Activated naive CD4-positive, alpha-beta T cell treated with anti-CD3 and anti-CD28 coated beads, Interleukin-2, amount 10 ng/mL, durations not matched to agents 7 days and 5 days (primary cell): ENCODE results near the gene RSBN1L.

ENCODE experiments used
- CTCF ChIA-PET: fragments of 350-600 bp; sonication (Branson Sonifier 250); formaldehyde crosslinking; loops from one replicate; lab custom pipeline; 2021; ENCODE audit warnings: antibody characterized with exemption; lab: Charles Lee
- DNase-seq: peaks from one replicate; pipeline ENCODE4 v3.0.0-alpha.2; 2020
- H3K27ac Mint-ChIP-seq: one replicate; pipeline ENCODE4 v1.8.0; 2021; ENCODE audit warnings: mild to moderate bottlenecking, moderate library complexity, mixed read lengths
- H3K27me3 Mint-ChIP-seq: one replicate; pipeline ENCODE4 v1.8.0; 2021; ENCODE audit warnings: mild to moderate bottlenecking, mixed read lengths
- H3K36me3 Mint-ChIP-seq: one replicate; pipeline ENCODE4 v1.8.0; 2021; ENCODE audit warnings: mixed read lengths
- H3K4me1 Mint-ChIP-seq: one replicate; pipeline ENCODE4 v1.8.0; 2021; ENCODE audit warnings: mixed read lengths
- H3K4me3 Mint-ChIP-seq: one replicate; pipeline ENCODE4 v1.8.0; 2021; ENCODE audit warnings: mild to moderate bottlenecking, moderate library complexity, mixed read lengths
- H3K9me3 Mint-ChIP-seq: one replicate; pipeline ENCODE4 v1.8.0; 2021; ENCODE audit warnings: mixed read lengths

RSBN1L gene

GRCh38 chr7:77824636-77825035 lies 128.4 kb downstream of the RSBN1L start:
- H3K4me3 Mint-ChIP-seq = no peak overlapping the region
- peaks cover 64% of the 10 kb centered on the region for H3K36me3 Mint-ChIP-seq
- DNase-seq = no peak
- H3K27ac Mint-ChIP-seq = peak overlapping the region; percentile 5
- H3K9me3 Mint-ChIP-seq = peaks cover 57% of the 10 kb centered on the region
- H3K4me1 Mint-ChIP-seq = peaks cover 36% of the 10 kb centered on the region
- CTCF ChIA-PET = no interaction called here
- no peaks in the 10 kb centered on the region for H3K27me3 Mint-ChIP-seq

DNA sequence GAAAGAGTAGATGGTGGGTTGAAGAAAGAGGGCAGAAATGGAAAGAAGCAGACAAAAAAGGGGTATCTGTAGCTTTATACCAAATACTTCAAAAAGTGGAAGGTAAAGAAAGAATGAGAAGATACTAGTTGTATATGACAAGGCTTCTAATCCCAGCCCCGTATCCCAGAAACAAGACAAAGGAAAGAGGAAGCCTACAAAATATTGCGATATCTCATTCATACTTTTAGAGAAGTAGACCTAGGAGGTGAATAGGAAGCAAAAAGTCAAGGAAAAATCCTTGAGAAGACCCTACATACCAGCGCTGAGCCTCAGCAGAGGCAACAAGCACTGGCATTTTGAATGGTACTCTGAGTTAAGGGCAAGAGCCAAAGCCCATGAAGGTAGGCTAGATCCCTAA lies 128.9 kb downstream of the RSBN1L start:
- no peak for DNase-seq
- Mint-ChIP-seq H3K4me1 (peaks cover 36% of the 10 kb centered on the region), H3K27me3 (no peaks in the 10 kb centered on the region), H3K4me3 (no peak overlapping the region), H3K9me3 (peaks cover 52% of the 10 kb centered on the region), H3K27ac (peak overlapping the region; percentile 5), H3K36me3 (peaks cover 59% of the 10 kb centered on the region)
- CTCF ChIA-PET = no interaction called here

GRCh38 chr7:77826300-77826699 lies 130.0 kb downstream of the RSBN1L start:
- Mint-ChIP-seq H3K27ac (no peak overlapping the region), H3K36me3 (peaks cover 50% of the 10 kb centered on the region), H3K4me3 (no peak overlapping the region), H3K27me3 (no peaks in the 10 kb centered on the region), H3K9me3 (peaks cover 40% of the 10 kb centered on the region), H3K4me1 (peaks cover 46% of the 10 kb centered on the region)
- DNase-seq = no peak
- CTCF ChIA-PET = no interaction called here

DNA sequence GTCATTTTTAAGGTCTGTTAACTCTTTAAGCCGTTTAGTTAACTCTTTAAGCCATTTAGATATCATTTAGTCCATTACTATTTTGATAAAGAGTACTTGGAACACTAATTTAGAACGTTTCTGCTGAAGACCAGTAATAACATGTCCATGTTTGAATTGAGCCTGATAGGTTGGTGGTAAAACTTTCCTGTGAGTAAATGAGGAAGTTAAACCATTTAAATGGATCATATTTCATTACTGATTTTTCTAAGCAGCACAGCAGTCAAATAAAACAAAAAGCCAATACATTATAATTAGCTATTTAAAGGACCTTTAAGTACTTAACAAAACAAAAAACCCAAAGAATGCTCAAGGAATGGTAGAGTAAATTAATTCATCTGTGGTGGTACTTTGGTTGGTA lies 131.7 kb downstream of the RSBN1L start:
- Mint-ChIP-seq H3K27ac (no peak overlapping the region), H3K4me3 (no peak overlapping the region), H3K27me3 (no peaks in the 10 kb centered on the region), H3K36me3 (peaks cover 41% of the 10 kb centered on the region), H3K9me3 (peaks cover 28% of the 10 kb centered on the region), H3K4me1 (peaks cover 55% of the 10 kb centered on the region)
- CTCF ChIA-PET = no interaction called here
- DNase-seq = no peak

GRCh38 chr7:77830649-77831355 lies 134.5 kb downstream of the RSBN1L start:
- no peak for DNase-seq
- peaks cover 60% of the 10 kb centered on the region for H3K4me1 Mint-ChIP-seq
- peak overlapping the region; percentile 77 for H3K27ac Mint-ChIP-seq
- H3K4me3 Mint-ChIP-seq = no peak overlapping the region
- CTCF ChIA-PET = no interaction called here
- H3K27me3 Mint-ChIP-seq = no peaks in the 10 kb centered on the region
- peaks cover 24% of the 10 kb centered on the region for H3K36me3 Mint-ChIP-seq
- H3K9me3 Mint-ChIP-seq = peaks cover 11% of the 10 kb centered on the region

- peak; percentile 22 for DNase-seq
- H3K4me3 Mint-ChIP-seq = no peak overlapping the region
- CTCF ChIA-PET = no interaction called here
- peaks cover 24% of the 10 kb centered on the region for H3K36me3 Mint-ChIP-seq
- H3K4me1 Mint-ChIP-seq = peaks cover 57% of the 10 kb centered on the region
- H3K9me3 Mint-ChIP-seq = peaks cover 9% of the 10 kb centered on the region
- no peaks in the 10 kb centered on the region for H3K27me3 Mint-ChIP-seq
- H3K27ac Mint-ChIP-seq = peak overlapping the region; percentile 77
Observed at GRCh38 chr7:77831481-77831880, 135.2 kb downstream of the RSBN1L start.

DNA sequence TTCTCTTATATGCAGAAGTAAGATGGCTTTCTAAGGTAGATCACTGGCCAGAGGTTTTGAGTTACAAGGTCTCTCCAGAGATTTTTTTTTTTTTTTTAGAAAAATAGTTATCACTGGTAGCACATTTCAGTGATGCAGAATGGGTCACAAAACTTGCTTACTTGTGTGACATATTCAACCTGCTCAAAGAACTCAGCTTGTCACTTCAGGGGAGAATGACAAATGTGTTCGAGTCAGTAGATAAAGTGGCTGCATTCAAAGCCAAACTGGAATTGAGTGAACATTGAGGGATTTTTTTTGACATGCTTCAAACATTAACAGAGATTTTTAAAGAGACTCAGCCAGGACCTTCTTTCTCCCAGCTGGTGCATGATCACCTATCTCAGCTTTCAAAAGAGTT lies 135.7 kb downstream of the RSBN1L start:
- Mint-ChIP-seq H3K36me3 (peaks cover 21% of the 10 kb centered on the region), H3K27me3 (no peaks in the 10 kb centered on the region), H3K4me1 (peaks cover 52% of the 10 kb centered on the region), H3K27ac (peak overlapping the region; percentile 77), H3K9me3 (peaks cover 5% of the 10 kb centered on the region), H3K4me3 (no peak overlapping the region)
- CTCF ChIA-PET = no interaction called here
- no peak for DNase-seq
